ENCODE measurements around the gene PDZRN3.

The PDZRN3 gene

GRCh38 chr3:73379465-73379864 is 245.3 kb downstream of the PDZRN3 start:
- no peak for DNase-seq

GRCh38 chr3:73378207-73378606 is 246.5 kb downstream of the PDZRN3 start:
- DNase-seq, result no peak

- DNase-seq, result no peak
Measured at GRCh38 chr3:73365756-73366397, 258.9 kb downstream of the PDZRN3 start.

- no peak for DNase-seq
Measured at GRCh38 chr3:73364517-73364916, 260.2 kb downstream of the PDZRN3 start.

- no peak for DNase-seq
Measured at GRCh38 chr3:73363093-73363492, 261.6 kb downstream of the PDZRN3 start.

- DNase-seq, result no peak
Measured at GRCh38 chr3:73361591-73361990, 263.1 kb downstream of the PDZRN3 start.

- DNase-seq, result no peak
Measured at GRCh38 chr3:73353649-73354217, 271.0 kb downstream of the PDZRN3 start.

- no peak for DNase-seq
Measured at GRCh38 chr3:73352841-73353645, 271.7 kb downstream of the PDZRN3 start.

GRCh38 chr3:73351423-73352071 is 273.2 kb downstream of the PDZRN3 start:
- DNase-seq, result no peak

- DNase-seq, result no peak
Measured at GRCh38 chr3:73350996-73351395, 273.7 kb downstream of the PDZRN3 start.

GRCh38 chr3:73349657-73350056 is 275.1 kb downstream of the PDZRN3 start:
- no peak for DNase-seq

- no peak for DNase-seq
Measured at GRCh38 chr3:73342077-73342476, 282.7 kb downstream of the PDZRN3 start.

GRCh38 chr3:73341272-73341935 is 283.3 kb downstream of the PDZRN3 start:
- no peak for DNase-seq

GRCh38 chr3:73332558-73332957 is 292.2 kb downstream of the PDZRN3 start:
- no peak for DNase-seq

Data from activated T-cell treated with anti-CD3 and anti-CD28 coated beads, Interleukin-2, amount 50 U/mL, for 1 hour (primary cell).